GM21447 (cell line): ENCODE data around the gene SLC25A13.

Experiments
- ATAC-seq: cut with Tn5 transposase; IDR thresholded peaks from one replicate; pipeline ENCODE4 v1.9.1; 2021; ENCODE audit not compliant: unreplicated experiment

The SLC25A13 gene

DNA sequence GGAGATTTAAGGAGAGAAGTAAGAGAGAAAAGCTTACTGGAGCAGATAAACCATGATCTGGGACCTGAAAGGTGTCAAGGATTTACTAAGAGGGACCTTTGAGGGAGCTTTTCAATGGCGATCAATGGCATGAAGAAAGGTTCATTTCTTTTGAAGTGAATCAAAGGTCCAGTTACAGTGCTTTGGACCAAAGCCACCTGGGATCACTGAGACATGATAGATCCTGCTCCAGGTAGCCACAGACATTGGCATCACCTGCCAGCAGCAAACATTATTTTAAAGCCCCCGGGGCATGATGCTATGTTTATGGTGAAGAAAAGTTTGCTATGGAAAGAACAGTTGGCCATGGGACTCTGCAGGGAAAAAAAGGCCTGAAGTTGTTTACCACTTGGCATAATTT is 109.4 kb downstream of the SLC25A13 start:
- ATAC-seq = no peak

DNA sequence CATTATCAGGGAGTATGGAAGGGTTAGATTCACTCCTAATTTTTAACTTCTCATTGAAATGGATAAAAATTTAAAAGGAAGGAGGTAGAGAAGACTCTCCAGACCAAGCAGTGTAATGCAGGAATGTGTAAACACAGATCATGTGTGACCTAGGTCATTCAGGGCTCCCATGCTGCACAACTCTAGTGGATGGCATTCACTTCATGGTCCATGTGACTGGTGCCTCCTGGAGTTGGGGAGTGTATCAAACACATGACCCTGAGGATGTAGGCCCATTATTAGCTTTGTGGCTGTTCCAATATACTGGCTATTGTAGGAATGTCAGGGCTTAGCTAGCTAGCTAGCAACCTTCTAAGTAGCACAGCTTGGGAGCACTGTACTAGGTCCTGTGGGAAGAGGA is 109.9 kb downstream of the SLC25A13 start:
- ATAC-seq = no peak

DNA sequence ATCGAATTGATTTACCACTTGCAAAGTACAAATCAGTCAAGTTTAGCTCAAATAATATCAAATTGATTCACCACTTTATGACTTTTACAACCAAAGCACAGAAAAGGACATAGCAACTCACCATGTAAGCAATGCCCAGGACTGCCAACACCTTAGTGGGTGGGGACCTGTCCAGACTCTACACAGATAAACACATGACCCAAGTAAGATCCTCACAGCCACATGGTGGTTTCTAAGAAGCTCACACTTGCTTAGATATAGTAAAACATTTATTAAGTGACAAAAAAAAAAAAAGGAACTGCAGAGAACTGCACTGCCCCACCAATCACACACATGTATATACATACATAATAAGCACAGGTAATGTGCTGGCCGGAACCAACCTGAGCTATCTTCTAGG is 116.2 kb downstream of the SLC25A13 start:
- ATAC-seq = no peak

DNA sequence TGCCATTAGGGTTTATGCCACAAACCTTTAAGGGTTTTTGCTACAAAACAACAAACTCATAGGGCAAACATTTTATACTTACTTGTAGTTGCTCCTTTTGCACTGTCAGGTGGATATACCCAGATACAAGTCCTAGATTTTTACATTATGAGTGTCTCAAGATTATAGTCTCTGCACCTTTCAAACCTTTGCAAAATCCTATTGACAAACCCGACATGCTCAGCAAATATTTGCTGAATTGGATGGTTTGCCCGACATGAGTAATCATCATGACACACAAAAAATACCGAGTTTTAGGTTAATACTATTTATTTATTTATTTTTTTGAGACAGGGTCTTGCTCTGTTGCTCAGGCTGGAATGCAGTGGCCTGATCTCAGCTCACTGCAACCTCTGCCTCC is 117.3 kb downstream of the SLC25A13 start:
- no peak for ATAC-seq

DNA sequence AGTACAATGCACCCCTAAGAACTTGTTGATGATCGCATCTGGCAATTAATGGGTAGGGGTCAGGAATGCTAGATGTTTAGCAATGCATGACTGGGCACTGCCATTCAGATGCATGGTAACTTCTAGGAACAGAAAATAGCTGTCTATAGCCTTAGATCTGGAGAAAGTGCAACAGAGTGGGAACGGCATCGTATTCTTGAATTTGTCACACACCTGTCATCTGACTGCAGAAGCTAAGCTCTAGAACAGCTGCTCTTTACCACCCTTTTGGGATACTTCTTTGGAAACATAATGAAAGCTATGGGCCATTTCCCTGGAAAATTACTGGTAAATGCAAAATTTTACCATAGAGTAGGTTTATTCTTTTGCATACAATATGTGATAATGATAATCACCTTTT is 118.1 kb downstream of the SLC25A13 start:
- ATAC-seq = no peak

DNA sequence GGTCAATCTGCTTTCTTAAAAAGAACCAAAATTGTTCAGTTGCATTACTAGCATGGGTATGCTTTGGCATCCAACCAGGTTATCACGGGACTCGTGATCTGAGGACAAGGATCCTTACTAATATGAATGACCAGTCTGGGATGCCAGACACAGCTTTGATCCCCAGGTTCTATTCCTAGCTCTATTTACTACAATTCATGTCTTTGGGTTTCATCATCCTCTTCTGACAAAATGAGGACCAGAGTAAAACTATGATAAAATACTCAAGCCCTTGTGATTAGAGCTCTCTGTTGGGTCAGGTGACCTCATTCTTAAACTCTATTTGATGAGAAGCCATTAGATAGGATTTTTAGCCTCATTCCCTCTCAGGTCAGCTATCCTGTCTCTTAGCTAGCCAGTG is 119.8 kb downstream of the SLC25A13 start:
- ATAC-seq = no peak

DNA sequence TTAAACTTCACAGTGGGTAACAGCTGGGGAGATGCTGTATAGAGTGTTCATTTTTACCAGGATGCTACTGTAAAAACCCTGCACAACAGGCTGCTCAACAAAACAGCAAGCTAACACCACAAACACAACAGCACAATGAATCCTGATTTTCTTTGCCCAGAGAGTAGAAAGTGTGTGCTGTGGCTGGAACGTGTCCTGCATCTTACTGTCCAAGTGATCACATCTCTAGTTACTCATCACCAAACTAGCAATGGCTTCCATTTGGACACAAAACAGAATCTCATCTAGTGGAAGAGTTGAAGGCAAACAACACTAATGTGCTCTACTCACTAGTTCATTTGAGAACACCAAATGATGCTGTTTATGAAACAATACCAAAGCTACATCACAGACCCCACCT is 121.2 kb downstream of the SLC25A13 start:
- ATAC-seq = no peak

DNA sequence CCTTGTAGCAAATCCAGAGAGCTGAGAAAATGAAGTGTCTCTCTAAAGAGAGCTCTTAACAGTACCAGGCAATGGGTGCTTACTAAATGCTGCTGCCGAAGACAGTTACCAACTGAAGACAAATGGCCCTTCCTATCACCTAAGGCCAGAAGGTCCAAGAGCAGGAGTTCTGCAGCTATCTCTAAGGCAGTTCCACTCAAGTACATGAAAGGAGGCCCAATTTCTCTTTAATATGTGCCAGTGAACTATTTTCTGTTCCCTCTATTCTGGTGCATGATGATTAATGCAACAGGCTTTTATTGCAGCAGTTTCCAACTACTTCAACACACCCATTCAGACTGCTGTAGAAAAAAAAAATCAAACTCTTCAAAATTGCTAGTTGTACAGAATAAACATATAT is 122.5 kb downstream of the SLC25A13 start:
- ATAC-seq = no peak

DNA sequence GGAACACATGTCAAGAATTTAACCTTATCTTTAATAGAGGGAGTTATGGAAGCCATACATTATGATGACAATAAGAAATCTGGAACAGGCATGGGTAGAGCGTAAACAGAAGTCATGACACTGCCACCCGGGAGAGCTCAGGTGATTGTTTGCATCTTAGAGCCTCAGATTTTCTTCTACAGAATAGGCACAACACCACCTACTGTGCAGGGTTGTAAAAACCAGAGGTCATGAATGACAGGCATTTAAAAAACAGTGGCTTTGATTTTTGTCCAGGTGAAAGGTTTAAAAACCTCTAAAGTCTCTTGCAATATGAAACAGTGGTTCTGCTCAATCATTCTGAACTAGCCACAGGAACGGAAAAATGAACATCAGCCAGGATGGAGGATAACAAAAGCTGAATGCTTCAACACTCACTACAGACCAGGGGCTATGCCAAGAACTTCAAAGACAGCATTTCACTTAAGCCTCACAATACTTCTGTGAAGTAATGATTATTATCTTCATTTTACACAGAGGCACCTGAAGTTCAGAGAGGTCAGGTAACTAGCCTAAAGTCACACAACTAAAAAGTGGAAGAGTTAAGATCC is 123.8 kb downstream of the SLC25A13 start:
- ATAC-seq = no peak

DNA sequence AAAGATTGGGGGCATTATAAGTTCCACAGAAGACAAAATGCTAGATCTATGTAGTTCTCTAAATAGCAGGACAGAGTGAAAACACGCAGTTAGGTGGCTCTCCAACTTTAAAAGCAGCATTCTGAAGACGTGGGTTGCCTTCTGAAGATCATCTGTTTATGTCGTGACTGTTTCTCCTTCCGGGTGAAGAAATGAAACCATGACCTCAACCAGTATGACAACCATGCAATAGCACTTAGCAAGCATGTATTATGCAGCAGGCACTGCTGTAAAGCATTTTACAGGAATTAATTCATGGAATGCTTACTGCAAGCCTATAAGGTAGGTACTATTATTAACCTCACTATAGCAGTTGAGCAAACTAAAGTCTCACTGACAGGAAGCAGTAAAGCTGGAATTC is 125.2 kb downstream of the SLC25A13 start:
- ATAC-seq = no peak

DNA sequence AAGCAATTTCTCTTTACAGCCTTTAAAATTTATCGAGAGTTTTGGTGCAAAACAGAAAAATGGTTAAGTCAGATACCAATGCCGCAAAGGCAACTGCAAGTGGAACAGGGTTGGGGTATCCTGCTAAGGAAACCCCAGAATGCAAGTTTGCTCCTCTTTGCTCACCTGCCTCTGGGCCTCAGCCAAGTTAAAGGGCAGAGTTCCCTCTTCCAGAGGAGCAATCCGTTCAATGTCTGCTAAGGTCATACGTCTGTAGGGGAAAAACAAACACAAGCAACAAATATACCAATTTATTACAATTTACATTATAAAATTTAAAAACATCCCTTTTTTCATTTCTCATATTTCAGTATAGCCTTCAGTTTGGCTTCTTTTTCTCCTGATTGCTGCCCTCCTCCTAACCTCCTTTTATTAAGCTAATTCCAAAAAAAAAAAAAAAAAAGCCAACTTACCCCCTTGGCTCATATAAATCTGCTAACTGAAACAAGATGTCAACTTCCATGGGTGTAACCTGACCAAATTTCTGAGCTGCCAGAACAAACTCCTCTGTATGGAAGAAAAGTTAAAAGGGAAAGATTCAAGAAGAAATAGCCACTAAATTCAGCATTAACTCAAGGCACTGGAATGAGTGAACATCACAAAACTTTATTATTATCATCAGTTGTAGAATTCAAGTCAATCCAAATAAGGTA is 132.6 kb downstream of the SLC25A13 start:
- no peak for ATAC-seq

DNA sequence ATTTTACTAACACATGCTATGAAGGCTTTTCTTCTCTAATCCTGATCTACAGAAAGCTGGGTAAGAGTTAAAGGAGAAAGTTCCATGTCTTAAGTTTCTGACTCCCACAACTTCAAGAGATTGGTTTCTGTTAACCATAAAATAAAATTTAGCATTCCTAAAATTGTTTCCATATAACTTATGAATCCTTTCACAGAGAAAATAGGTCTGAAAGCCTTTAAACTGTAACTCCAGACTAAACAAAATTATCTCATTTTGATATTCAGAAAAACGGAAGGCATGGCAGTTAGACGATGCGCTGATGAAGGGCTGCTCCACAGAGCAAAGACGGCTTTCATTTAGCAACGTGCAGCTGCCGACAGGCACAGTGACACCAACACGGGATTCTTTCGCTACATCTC is 133.3 kb downstream of the SLC25A13 start:
- ATAC-seq = no peak

DNA sequence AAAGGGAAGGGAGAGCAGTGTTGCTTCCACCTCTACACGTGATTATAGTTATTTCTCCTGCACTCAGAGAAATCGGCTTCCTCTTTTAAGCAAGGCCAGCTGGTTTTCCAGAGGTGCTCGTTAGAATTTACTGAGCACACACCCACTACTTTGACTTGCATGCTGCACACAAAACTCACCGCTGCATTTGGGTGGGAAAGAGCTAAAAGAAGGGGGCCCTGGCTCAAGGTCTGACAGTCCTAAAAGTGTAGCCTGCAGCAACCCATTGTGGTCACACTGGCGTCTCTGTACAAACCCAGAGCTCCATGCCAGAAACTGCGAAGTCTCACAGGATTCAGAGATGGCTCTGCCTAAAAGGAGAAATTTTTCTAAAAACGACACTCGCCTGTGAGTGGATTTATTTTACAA is 133.7 kb downstream of the SLC25A13 start:
- ATAC-seq = no peak

DNA sequence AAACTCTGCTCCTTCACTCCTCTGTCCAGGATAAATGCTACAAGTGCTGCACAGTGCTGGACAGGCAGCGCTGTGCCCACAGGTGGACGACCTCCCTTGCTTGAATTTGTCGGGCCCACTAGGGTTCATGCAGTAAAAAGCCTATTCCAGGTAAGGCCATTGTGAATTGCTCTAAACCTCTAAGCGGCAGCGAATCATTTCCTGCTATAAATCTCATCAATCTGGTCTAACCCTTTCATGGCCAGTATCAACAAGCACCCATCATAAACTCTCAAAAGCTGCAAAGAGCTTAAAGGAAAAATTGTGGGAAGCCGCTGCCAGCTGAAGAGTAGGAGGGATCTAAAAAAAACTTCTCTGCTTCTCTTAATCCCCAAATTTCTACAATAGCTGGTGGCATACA is 134.2 kb downstream of the SLC25A13 start:
- no peak for ATAC-seq

DNA sequence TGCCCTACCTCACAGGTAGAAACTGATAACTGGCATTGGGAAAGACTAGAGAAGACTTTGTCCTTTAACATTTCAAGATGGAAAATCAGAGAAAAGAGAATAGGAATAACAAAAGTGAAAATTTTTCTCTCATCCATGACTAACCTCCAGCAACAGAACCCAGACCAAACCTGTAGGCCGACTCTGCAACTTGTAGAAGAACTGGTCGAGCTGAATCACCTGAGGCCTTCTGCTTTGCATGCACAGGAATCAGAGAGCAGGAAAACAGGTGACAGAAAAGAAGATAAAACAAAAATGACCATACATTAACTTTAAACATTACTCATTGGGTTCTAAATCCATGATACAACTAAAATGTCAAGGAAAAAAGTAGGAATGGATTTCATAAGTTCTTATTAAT is 137.1 kb downstream of the SLC25A13 start:
- no peak for ATAC-seq

DNA sequence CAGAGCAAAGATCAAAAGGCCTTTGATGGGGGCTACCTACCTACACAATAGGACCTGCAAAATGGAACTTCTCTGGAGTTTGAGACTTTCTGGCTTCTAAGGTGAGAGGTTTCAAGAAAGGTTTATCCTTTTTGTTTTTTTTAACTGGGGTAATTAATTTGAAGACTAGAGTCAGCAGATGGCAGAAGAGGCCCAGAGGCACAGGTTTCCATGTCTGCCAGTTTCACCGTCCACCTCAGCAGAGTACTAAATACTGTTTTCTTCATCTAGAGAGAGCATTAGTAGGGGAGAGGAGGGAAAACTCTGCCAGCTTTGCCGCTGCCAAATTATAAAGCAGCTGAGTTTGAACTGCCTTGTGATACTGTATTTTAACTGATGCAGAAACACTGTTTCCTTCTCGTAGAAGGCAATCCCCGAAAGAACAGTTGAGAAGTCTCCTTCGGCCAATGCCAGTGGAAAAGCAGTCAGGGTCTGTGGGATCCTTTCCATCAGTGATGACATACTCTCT is 138.7 kb downstream of the SLC25A13 start:
- no peak for ATAC-seq

DNA sequence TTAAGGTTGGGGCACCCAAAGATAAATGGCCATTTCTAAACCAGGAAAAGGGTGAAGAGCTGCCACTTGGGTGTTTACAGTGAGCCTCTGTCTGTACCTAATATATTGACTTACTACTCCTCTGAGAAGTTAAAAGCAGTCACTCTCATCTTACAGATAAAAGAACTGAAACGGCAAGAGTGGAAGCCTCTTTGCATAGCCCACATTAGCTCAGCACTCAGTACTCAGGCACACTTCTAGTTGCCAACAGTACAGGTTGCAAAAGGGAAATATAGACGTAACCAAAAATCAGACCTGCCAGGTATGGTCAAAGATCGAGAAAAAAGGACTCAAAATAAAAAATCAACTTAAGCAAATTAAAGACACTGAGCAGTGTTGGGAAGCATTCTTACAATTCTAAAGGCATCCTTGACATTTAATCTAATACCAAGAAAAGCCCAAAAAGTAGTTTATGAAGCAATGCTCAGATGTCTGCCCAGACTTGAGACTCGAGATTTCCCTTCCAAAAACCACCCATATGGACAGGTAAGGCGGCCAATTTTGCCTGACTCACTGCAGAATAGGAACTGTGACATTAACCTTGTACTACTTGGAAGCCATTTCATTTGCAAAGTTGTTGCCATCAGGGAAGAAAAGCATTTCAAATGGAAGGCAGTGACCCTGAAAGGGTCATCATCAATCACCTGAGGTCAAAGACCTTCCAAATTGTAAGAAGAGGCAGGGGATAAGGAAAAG is 139.3 kb downstream of the SLC25A13 start:
- no peak for ATAC-seq

DNA sequence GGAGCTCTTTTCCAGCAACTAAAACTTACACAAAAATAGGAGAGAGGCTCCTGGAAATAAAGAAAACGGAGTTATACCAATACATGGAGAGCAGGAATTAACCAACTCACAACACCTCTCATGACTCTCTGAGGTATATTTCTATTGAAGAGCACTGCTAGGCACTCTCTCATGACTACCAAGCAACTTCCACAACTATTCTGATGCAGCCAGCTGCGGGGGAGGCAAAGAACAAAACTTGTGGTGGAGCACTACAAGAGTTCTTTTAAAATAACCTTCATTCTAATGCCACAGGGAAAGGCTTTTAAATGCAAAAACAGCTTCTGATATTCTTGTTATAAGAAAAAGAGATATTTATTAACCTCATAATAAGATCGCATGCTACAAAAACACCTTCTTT is 140.7 kb downstream of the SLC25A13 start:
- ATAC-seq = no peak

DNA sequence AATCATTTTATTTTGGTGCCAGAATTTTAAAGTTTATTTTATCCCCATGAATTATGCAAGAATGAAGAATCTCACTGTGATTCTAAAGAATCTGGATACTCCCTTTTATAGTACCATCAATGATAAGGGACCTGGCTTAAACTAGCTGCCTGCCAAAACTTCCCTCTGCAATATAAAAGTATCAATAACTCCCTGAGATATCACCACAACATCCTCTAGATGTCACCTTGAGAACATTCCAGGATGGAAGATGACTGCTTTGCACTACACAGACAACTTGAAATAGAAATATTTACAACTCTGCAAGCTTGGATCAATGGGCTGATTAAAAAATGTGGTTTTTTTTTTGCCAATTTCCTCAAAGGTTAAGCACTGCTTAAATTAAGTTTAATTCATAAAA is 142.1 kb downstream of the SLC25A13 start:
- no peak for ATAC-seq

DNA sequence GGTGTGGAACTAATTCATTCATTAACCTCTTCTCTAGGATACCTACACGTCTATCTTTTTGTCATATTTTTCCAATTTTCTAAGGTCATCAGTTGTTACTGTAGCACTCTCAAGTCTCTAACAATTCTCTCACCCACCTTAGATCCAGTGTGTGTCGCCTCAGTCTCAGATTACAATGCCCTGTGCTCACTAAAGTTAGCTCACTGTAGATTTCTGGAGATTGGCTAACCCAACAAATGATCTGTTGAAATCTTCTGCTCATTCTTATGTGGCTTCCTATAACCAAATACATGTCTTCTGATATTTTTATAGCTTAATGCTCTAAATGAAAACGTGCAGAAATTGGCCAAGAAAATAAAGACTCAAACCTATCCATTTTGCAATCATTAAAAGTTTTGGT is 142.6 kb downstream of the SLC25A13 start:
- no peak for ATAC-seq

DNA sequence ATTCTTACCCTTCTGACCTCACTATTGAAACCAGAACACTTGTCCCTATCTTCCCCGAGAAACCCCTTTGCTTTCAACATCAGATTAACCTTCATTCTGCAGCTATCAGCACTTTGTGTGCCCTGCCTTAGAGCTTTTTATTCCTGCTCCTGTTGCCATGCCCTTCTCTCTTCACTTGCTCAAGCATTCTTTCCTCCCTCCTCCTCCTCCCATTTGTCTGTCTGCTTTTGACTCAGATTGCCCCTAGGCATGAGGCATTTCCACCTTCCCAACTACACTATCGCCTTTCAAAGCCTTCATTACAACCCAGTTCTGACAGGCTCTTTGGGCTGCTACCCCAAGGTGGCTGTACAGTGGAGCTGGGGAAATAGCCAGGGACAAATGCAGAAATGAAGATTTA is 143.3 kb downstream of the SLC25A13 start:
- no peak for ATAC-seq

DNA sequence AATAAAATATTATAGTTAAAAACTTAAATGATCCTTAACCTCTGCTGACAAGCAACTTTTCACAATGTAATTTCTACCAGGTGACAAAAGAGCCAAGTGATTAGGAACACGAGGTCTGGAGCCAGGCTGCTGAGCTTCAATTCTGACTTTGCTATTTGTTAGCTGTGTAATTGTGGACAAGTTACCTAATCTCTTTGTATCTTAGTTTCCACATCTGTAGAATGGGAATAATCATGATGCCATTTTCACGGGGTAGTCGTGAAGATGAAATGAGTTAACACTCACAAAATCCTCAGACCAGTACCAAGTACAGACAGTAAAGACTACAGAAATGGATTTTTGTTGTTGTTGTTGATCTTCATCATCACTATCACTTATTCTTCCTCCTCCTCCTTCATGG is 144.5 kb downstream of the SLC25A13 start:
- ATAC-seq = no peak
